Activated effector memory CD4-positive, alpha-beta T cell treated with Interleukin-2 at 50 U/mL for 16 hours (primary cell): ENCODE measurements around the gene TSPAN8.
"Not testable (repeated sequence)": the region's sequence is repeated elsewhere in the genome, so short reads cannot be mapped to it uniquely, and the experiment has no call there.

Source experiments
- DNase-seq: peaks from one replicate; pipeline ENCODE4 v3.0.0-alpha.2; 2020

TSPAN8 gene

DNA sequence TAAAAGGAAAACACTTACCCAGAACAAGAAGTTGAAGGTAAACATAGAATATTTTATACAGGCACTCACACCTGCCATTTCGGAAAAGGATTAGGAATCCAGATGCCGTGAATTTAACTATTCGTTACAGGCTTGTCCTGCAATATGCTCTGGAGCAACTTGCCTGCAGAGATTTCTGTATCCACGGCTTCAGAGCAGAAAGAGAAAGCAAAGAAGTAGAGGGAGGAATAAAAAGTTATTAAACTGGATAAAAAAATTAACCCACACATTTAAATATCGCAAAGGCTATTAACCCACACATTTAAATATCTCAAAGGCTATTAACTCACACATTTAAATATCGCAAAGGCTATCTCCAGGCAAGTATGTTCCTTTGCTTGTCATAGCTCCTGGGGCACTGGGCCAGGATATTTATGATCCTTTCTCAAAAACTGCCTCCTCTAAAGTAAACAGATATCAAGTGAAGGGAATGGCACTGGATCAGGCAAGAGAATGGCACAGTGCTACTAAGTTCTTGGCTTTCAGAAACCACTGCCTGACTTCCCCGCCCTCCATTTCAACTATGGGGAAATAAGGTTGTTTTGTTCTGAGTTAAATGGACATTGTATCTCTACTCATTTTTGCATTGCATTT, at the start of gene TSPAN8:
TSS of gene TSPAN8 (minus strand) at position 399 of the 633 bp plus-strand sequence. CDS start at position 78, 321 bp downstream.
- DNase-seq: no peak

DNA sequence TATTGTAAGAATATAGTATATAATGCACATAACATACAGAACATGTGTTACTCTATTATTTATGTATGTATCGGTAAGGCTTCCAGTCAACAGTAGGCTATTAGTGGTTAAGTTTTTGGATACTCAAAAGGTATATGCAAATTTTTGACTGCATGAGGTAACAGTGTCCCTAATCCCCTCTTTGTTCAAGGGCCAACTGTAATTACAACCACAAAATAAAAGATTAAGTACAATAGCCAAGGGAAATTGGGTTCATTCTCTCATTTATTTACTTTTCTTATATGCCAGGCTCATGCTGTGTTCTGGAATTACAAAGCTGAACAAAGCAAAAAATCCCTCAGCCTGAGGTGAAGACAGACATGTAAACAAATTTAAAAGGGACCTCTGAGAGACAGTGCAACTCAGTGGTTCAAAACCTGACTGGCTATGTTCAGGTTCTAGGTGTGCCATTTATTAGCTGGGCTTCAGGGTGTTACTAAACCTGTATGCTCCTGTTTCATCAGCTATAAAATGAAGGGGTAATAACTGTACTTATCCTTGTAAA, 43.4 kb upstream of the TSPAN8 start:
- DNase-seq: no peak

DNA sequence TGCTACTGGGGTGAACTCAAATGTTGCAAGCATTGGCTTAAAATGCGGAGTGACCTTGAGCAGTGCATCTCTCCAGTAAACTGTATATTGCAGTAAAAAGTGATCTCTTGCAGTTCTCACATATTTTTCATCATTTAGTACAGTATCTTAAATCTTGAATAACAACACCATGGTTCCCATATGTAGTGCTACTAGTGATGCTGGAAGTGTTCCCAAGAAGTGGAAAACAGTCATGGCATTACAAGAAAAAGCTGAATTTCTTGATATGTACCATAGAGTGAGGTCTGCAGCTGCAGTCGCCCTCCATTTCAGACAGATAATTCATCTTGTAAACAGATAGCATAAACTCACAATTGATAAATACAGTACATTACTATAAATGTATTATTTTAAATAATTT, 42.9 kb upstream of the TSPAN8 start:
- DNase-seq: no peak

DNA sequence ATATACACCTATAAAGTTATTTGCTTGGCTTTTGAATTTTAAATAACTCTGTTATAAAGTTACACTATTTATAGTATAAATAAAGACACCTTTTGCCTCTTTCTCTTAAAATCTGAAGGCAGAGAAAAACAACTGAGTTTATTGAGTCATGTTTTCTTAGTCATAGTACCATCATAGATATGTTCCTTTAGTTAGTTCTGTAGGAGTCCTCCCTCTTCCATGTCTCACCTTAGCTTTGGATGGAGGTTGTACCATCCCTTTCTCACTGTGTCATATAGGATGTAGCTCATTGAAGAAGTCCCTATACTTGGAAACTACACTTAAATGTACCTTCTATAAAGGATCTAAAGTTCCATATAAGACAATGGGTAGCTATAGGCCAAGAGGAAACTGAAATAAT, 39.7 kb upstream of the TSPAN8 start:
- DNase-seq: no peak

DNA sequence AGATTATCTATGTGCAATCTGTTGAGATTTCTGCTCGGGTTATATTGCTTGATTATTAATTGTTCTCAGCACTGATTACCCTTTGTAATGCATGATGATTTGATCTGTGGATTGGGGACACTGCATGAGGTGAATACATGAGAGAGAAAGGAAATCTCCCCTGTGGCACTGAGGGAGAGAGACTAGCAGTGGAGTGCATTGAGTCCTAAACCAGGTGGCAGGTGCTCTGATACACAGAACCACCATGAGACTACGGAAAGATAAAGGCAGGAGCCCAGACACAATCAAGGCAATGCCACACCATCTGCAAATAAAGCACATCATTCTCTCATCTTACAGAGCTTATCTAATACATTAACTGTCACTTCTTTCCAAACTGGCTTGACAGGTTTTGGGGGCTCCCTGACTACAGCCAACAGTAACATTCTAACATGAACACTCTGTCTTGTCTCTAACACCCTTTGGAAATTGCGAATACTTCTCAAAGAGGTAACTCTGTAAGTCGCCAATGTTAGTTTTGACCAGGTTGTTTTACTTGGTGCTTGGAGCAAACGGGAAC, 37.6 kb upstream of the TSPAN8 start:
- DNase-seq: no peak

DNA sequence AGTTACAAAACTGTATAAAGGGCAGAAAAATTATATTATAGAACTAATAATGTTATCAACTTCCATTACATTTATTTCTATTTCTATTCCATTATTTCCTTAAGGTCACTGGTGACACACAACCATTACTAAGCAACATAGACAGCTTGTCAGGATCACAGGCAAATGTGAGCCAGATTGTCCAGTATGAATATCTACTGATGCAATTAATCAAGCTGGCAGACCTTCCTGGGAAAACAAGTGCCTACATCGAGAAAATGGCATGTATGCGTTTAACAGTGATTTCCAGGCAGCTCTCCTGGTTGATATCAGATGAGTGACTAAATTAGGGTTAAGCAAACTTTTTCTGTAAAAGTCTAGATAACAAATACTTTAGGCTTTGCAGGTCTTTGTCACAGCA, 36.9 kb upstream of the TSPAN8 start:
- DNase-seq: no peak

DNA sequence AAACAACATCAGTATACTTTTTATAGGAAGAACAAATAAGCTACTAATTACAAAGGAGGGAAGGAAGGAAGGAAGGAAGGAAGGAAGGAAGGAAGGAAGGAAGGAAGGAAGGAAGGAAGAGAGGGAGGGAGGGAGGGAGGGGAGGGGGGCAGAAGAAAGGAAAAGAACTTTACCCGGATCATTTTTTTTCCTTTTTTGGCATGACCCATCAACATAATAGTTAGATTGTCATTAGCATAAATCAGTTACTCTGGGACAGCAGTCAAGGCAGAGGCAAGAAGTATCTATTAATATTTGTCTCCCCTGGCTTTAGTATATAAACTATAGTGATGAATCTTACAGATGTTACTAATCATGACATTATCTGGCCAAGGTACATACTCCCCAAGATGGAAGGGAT, 35.2 kb upstream of the TSPAN8 start:
- no peak for DNase-seq

DNA sequence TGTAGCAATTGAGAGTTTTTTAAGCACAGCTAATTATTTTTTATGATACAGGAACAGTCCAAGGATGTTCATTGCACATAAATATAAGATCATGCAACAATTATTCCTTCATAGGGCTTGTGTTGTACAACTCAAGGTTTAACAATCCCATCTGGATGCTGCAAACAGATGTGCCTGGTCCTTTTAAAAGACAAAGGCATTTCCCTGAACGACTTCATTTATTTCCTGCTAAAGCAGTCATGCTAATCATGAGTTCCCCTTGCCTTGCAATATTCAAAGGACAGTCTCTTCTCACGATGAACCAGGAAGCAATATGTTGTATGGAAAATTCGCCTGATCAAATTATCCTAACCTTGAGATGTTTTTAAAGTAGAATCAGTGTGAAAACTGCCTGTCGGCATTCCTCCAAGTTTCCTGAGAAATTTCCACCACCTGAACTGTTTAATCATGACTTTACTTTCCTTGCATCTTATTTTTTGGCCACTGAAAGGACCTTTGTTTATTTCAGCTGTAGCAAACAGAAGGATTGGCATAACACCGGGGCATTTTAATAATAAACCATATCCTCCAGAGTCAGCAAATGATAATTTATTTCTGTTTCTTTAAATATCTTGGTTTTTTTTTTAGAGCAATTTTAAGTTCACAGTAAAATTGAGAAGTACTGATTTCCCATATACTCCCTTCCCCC, 33.9 kb upstream of the TSPAN8 start:
- DNase-seq: no peak

DNA sequence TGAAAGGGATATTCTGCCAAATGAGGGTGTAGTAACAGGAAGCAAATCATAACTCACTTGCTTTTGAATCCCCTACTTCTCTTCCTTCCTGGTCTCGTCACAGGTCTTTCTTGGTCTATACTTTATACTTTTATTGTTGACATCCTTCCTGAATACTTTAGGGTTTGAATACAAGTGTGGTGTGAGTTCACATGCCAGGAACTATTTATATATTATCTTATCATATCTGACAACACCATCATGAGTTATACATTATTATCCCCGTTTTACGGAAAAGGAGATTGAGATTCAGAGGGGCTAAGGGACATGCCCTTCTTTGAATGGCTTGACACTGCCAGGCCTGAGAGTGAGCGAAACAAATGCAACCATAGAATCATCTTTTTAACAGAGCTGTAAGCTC, 33.0 kb upstream of the TSPAN8 start:
- DNase-seq: no peak

DNA sequence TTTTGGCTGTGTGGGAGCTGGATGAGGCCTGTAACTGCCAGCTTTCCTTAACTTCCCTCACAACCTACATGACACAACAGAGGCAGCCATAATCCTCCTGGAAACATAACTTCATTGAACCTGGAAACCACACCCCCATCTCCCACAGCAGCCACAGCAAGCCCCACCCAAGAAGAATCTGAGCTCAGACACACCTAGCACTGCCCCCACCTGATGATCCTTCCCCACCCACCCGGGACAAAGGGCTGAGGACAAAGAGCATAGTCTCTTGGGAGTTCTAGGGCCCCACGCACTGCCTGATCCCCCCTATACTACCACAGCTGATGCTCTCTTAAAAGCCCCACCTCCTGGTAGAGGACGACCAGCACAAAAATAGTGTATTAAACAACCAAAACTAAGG, 29.6 kb upstream of the TSPAN8 start:
- no peak for DNase-seq

DNA sequence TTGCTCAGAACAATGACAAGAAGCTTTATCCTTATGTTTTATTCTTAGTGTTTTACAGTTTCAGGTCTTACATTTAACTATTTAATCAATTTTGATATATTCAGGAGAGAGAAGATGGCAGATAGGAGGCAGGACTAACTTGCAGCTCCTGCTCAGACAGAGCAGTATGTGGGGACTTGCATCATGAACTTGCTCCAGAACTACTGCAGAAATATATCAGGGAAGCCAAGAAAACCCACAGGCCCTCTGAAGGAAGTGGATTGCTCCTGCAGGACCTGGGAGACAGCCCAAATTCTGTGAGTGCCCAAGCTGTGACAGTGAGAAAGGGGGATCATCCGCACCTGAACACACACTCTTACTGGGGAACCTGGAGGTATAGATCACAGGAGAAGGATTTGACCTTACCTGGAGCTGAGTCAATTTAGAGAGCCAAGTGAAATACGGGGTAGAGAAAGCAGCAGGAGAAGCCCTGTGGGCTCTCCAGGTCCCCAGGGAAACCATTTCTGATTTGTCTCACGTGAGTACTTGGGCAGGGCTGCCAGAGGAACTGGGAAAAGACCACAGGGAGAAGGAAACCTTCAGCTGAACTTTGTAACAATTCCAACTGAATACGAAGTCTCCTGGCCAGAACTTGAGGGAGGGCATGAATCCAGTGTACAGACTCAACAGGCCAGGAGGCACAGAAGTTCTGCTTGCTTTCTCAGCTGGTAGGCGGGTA, 28.9 kb upstream of the TSPAN8 start:
- no peak for DNase-seq

DNA sequence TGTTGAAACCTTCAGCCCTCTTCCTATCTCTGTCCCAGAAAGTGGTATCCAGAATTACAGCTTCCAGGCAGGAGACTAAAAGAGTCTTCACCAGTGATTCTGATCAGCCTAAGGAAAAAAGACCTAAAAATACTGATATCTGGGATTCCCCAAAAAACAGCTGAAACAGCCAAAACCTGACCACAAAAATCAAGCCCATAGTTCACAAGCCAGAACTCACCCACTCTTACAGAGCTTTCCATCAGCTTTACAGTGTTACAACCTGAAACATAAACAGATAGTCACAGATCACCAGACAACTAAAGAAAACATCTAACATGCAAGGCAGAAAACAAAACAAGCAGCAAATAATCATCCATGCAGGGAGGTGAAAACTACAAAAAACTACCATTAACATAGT, 26.0 kb upstream of the TSPAN8 start:
- no peak for DNase-seq

DNA sequence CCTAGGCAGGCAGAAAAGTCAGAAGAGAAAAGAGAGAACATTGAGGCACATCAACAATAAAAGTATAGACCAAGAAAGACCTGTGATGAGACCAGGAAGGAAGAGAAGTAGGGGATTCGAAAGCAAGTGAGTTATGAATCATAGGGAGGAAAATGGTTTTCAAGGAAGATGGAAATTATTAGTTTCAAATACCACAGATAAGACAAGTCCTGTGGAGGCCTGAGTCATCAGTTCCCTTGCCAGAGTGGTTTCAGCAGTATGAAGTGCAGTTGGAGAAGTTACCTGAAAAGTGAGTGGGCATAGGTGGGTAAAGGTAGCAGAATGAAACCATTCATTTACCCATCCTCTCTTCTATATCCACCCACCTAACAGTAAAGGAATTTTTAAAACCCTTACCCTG, 25.2 kb upstream of the TSPAN8 start:
- no peak for DNase-seq

DNA sequence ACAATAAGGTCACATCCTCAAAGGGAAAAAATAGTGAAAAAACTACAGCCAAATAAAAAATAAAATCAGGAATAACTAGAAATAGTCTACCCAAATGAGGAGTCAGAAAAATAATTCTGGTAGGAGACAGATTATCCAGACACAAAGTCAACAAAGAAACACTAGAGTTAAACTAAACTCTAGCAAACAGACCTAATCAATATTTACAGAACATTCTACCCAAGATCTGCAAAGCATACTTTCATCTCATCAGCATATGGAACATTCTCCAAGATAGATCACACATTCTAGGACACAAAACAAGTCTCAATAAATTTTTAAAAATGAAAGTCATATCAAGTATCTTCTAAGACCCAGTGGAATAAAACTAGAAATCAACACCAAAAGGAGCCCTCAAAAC, 20.4 kb upstream of the TSPAN8 start:
- DNase-seq: no peak

DNA sequence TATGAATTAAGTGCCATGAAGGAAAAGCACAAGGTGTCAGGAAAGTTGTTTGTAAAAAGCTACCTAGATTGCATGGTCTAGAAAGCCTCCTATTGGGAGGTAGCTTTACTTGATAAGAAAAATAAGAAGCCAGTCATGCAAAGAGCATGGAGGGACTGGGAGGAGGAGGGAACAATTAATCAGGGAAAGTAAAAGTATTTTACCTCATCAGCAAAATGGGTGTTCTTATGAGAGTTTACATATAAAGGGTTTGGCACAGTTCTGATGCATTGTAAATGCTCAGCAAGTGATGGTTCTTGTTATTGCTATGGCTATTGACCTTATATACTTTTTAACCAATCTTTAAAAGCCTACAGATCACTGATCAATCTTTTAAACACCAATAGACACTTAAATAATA, 17.0 kb upstream of the TSPAN8 start:
- no peak for DNase-seq

DNA sequence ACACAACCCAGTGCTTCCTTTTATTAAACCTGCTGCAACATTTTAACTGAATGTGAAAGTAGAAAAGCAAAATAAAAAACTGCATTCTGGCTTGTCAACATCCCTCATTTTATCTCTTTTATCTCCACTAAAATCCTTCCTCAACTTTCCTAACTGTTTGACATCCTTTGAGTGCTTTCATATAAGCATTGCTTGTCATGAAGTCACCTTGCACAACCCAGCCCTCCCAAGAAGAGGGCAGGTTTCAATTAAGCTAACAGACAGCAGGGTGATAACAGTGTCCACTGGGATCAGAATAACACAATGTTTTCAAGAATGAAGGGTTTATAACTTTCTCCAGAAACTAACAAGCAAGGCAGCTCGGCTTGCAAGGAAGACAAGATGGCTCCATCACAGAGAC, 16.3 kb upstream of the TSPAN8 start:
- no peak for DNase-seq

DNA sequence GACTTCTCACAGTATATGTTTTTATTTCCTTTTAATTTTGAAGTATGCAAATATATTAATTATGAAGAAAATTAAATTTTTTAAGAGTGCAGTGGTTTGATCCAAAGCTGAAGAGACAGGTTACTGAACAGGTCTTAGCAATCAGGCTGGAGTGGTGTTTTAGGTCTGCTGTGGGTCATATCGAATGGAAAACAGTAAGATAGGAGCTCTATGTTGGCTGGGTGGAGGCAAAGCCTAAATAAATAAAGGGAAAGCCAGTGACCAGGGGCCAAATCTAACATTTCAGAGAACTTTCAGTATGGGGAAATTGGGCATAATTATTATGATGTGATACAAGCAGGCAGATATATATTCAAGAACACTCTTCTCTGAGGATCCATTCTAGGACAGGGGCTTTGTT, 12.7 kb upstream of the TSPAN8 start:
- no peak for DNase-seq

DNA sequence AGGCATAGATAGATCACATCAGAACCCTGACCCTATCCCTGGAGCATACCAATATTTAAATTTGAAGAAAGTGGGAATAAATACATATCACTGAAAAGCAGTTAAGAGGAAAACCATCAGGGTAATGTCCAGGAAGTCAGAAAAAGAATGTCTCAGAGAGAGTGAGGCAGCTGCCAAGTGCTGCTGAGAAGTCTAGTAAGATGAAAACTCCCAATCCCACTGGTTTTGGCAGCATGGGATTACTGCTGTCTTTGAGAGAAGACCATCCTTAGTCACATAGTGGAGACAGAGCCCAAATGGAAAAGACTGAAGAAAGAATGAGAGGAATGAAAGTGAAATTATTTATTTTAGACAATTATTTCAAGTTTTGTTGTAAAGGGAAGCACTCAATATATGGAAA, 11.5 kb upstream of the TSPAN8 start:
- DNase-seq: no peak

DNA sequence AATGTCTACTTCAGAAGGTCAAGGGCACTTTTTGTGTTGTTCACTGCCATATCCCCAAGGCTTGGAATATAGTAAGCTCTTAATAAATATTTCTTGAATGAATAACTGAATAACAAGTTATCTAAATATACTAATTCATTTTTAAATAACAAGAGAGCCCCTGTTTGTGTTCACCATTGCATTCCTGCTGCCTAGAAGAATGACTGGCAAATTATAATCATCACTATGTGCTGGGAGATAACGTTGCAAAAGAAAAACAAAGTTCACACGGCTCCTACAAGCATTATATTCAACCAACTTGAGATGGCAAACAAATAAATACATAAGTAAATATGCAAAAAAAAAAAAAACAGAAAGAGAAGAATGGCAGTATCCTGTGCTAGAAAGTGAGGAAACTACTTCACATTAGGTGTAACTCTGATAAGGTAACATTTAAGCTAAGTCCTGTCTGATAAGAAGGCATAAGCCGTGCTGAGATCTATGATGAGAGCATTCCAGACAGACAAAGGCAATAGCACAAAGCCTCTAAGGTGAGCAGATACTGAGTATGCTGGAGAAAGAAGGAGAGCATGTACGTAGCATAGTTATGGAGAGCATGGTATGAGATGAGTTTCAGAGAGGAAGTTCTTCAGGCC, 9.2 kb upstream of the TSPAN8 start:
- DNase-seq: no peak

DNA sequence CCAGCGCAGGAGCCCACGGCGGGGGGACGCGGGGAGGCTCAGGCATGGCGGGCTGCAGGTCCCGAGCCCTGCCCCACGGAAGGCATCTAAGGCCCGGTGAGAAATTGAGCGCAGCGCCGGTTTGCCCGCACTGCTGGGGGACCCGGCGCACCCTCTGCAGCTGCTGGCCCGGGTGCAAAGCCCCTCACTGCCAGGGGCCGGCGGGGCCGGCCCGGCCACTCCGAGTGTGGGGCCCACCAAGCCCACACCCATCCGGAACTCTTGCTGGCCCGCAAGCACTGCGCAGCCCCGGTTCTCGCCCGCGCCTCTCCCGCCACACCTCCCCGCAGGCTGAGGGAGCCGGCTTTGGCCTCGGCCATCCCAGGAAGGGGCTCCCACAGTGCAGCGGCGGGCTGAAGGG, 8.5 kb upstream of the TSPAN8 start:
- DNase-seq: no peak

DNA sequence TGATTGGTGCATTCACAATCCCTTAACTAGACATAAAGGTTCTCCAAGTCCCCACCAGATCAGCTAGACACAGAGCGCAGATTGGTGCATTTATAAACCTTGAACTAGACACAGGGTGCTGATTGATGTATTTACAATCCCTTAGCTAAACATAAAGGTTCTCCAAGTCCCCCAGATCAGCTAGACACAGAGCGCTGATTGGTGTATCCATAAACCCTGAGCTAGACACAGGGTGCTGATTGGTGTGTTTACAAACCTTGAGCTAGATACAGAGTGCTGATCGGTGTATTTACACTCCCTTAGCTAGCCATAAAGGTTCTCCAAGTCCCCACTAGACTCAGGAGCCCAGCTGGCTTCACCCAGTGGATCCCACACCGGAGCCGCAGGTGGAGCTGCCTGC, 8.0 kb upstream of the TSPAN8 start:
- DNase-seq: not testable (repeated sequence)

DNA sequence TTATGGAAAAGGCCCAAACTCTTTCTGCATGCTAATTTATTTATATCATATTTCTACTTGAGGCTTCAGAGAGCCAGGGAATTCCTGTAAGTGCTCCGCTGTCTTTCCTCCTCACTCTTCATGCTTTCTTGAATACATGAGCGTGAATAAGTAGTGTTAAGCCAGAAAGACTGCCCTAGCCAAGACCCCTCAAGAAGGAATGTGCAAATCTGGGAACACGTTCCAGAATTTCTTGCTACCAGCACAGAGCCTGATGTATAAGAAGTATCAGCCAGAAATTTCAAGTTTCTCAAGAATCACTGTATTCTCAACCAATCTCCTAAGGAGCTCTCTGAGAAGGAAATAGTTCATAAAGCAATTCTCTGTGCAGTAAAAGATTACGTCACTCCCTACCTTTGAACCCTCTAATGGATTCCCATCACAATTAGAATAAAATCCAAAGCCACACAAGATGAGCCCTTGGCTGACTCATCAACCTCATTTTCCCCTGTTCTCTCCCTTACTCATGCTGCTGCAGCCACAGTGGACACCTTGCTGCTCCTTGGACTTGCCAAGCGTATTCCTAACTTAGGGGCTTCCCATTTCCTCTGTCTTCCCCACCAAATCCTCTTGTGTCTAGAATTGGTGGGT, 6.9 kb upstream of the TSPAN8 start:
- DNase-seq: no peak

DNA sequence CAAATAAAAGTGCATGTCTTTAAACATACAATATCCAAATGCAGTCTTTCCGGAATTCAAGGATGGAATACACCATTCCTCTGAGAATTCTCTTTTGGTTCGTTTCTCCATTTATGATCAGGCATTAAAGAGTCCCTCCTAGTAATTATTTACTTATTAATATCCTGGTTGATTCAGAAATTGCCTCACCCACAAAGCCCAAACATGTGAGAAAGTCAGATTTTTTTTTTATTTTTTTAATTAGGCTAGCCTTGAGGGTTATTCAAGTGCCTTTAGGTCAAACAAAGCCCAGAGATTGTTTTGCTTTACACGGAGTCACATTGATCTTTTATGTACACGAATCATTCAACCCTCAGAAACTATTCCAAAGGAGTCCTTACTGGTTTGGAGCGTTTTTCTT, 6.4 kb upstream of the TSPAN8 start:
- DNase-seq: no peak
